Measurements from ENCODE around the gene PKDCC. TPM values are rescaled to one million over a fixed set of nuclear protein-coding genes. Genes with fewer than 3 reads are reported as not detected.
A peak's percentile ranks its signal among the peaks of the same experiment; 100 is the strongest.

PKDCC gene
- total and polyA plus RNA-seq, 2 of the 13 experiments (the other 11 are each of a cell fraction or from before 2014, with no cell fraction given): 52.6 to 58.8 TPM

DNA sequence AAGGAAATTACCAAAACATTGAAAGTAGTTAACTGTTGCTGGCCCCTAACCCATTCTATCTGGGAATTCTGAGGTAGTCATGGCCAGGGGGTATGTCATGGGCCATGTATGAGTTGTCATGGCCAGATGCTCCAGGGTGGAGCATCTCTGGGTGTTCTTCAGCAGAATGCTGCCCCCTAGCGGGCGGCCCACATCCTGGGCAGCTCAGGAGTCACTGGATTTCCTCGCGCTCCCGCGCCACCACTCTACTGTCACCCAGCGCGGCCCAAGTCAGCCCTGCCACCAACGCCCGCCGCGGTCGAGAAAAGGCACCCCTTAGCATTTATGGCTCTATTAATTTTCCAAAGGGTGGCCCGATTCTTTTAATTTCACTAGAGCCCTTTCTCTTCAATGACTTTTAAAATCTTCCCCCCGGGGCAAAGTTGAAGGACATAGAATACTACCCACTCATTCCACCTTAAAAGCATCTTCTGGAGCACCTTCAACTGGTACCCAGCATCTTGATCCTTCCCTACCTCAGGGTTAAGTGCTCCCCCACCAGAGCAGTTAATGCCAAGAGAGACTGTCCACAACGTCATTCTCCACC, 41.6 kb downstream of the PKDCC start (continued):
- TF ChIP-seq, protein P1, sequence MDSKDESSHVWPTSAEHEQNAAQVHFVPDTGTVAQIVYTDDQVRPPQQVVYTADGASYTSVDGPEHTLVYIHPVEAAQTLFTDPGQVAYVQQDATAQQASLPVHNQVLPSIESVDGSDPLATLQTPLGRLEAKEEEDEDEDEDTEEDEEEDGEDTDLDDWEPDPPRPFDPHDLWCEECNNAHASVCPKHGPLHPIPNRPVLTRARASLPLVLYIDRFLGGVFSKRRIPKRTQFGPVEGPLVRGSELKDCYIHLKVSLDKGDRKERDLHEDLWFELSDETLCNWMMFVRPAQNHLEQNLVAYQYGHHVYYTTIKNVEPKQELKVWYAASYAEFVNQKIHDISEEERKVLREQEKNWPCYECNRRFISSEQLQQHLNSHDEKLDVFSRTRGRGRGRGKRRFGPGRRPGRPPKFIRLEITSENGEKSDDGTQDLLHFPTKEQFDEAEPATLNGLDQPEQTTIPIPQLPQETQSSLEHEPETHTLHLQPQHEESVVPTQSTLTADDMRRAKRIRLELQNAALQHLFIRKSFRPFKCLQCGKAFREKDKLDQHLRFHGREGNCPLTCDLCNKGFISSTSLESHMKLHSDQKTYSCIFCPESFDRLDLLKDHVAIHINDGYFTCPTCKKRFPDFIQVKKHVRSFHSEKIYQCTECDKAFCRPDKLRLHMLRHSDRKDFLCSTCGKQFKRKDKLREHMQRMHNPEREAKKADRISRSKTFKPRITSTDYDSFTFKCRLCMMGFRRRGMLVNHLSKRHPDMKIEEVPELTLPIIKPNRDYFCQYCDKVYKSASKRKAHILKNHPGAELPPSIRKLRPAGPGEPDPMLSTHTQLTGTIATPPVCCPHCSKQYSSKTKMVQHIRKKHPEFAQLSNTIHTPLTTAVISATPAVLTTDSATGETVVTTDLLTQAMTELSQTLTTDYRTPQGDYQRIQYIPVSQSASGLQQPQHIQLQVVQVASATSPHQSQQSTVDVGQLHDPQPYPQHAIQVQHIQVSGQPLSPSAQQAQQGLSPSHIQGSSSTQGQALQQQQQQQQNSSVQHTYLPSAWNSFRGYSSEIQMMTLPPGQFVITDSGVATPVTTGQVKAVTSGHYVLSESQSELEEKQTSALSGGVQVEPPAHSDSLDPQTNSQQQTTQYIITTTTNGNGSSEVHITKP (CRISPR knock-in tag; IDR thresholded peaks at IDR 0.05; ENCODE audit: low read depth): no peak
- TF ChIP-seq, protein P2, sequence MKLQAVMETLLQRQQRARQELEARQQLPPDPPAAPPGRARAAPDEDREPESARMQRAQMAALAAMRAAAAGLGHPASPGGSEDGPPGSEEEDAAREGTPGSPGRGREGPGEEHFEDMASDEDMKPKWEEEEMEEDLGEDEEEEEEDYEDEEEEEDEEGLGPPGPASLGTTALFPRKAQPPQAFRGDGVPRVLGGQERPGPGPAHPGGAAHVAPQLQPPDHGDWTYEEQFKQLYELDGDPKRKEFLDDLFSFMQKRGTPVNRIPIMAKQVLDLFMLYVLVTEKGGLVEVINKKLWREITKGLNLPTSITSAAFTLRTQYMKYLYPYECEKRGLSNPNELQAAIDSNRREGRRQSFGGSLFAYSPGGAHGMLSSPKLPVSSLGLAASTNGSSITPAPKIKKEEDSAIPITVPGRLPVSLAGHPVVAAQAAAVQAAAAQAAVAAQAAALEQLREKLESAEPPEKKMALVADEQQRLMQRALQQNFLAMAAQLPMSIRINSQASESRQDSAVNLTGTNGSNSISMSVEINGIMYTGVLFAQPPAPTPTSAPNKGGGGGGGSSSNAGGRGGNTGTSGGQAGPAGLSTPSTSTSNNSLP (IDR thresholded peaks at IDR 0.05; ENCODE audit: low read depth, low read length): no peak
- TF ChIP-seq, protein P3, sequence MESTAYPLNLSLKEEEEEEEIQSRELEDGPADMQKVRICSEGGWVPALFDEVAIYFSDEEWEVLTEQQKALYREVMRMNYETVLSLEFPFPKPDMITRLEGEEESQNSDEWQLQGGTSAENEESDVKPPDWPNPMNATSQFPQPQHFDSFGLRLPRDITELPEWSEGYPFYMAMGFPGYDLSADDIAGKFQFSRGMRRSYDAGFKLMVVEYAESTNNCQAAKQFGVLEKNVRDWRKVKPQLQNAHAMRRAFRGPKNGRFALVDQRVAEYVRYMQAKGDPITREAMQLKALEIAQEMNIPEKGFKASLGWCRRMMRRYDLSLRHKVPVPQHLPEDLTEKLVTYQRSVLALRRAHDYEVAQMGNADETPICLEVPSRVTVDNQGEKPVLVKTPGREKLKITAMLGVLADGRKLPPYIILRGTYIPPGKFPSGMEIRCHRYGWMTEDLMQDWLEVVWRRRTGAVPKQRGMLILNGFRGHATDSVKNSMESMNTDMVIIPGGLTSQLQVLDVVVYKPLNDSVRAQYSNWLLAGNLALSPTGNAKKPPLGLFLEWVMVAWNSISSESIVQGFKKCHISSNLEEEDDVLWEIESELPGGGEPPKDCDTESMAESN (CRISPR knock-in tag; conservative IDR thresholded peaks at IDR 0.05): no peak
- TF ChIP-seq SALL1 (CRISPR knock-in tag; IDR thresholded peaks at IDR 0.05) (peak; percentile 29; the same call in 1 of the 2 replicates), RAD21 (CRISPR knock-in tag; IDR thresholded peaks at IDR 0.05) (0 out of 2 replicates have a peak, but pooled peaks have one; percentile 15), ZNF569 (CRISPR knock-in tag; IDR thresholded peaks at IDR 0.05; ENCODE audit: borderline replicate concordance) (no peak), ZMYM4 (CRISPR knock-in tag; IDR thresholded peaks at IDR 0.05) (no peak), TP53 (CRISPR knock-in tag; conservative IDR thresholded peaks at IDR 0.05) (no peak), ZNF282 (IDR thresholded peaks at IDR 0.05; ENCODE audit: partially characterized antibody) (no peak), PITX1 (CRISPR knock-in tag; IDR thresholded peaks at IDR 0.05) (no peak), PAWR (CRISPR knock-in tag; IDR thresholded peaks at IDR 0.05; ENCODE audit: borderline replicate concordance) (no peak)
- TF ChIP-seq, protein P4, sequence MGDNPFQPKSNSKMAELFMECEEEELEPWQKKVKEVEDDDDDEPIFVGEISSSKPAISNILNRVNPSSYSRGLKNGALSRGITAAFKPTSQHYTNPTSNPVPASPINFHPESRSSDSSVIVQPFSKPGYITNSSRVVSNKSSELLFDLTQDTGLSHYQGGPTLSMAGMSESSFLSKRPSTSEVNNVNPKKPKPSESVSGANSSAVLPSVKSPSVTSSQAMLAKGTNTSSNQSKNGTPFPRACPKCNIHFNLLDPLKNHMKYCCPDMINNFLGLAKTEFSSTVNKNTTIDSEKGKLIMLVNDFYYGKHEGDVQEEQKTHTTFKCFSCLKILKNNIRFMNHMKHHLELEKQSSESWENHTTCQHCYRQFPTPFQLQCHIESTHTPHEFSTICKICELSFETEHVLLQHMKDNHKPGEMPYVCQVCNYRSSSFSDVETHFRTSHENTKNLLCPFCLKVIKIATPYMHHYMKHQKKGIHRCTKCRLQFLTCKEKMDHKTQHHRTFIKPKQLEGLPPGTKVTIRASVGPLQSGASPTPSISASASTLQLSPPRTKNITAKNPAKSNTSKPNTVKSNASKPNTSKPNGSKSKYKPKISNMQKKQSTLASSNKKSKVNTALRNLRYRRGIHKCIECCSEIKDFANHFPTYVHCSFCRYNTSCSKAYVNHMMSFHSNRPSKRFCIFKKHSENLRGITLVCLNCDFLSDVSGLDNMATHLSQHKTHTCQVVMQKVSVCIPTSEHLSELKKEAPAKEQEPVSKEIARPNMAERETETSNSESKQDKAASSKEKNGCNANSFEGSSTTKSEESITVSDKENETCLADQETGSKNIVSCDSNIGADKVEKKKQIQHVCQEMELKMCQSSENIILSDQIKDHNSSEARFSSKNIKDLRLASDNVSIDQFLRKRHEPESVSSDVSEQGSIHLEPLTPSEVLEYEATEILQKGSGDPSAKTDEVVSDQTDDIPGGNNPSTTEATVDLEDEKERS (CRISPR knock-in tag; IDR thresholded peaks at IDR 0.05): no peak
- TF ChIP-seq, protein P5, sequence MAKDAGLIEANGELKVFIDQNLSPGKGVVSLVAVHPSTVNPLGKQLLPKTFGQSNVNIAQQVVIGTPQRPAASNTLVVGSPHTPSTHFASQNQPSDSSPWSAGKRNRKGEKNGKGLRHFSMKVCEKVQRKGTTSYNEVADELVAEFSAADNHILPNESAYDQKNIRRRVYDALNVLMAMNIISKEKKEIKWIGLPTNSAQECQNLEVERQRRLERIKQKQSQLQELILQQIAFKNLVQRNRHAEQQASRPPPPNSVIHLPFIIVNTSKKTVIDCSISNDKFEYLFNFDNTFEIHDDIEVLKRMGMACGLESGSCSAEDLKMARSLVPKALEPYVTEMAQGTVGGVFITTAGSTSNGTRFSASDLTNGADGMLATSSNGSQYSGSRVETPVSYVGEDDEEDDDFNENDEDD (CRISPR knock-in tag; IDR thresholded peaks at IDR 0.05; ENCODE audit: borderline replicate concordance): no peak

All from HepG2 (cell line).